Caco-2 (cell line): ENCODE data around the gene RPS25. TPM values are rescaled to one million over a fixed set of nuclear protein-coding genes. Genes with fewer than 3 reads are reported as not detected.

Experiments used
- BruUV-seq: library from RNA; stranded (reverse); fragments of 400-500 nt; replicated peaks from 2 replicates; lab custom pipeline; 2021; lab: Mats Ljungman, UMichigan
- CTCF ChIA-PET: fragments of 300-600 bp; sonication (Branson Sonifier 250); formaldehyde crosslinking; loops from one replicate; lab custom pipeline; 2022; ENCODE audit warnings: antibody characterized with exemption; lab: Charles Lee
- POLR2A ChIA-PET: fragments of 300-600 bp; sonication (Branson Sonifier 250); formaldehyde crosslinking; loops from one replicate; lab custom pipeline; 2022; ENCODE audit warnings: antibody characterized with exemption; lab: Charles Lee
- DNase-seq, 2 experiments: peaks; one replicate each; pipeline versions ENCODE4 v3.0.0 to v3.0.0-alpha.2; 2020 to 2022
- H3K27me3 ChIP-seq: replicated peaks from 2 replicates; pipeline ENCODE4 v1.6.0; 2011; ENCODE audit warnings: low read length; ENCODE audit not compliant: control insufficient read depth, insufficient read depth
- H3K36me3 ChIP-seq: 2 replicates; pipeline ENCODE4 v1.5.1; 2011; ENCODE audit warnings: low read length; ENCODE audit not compliant: control insufficient read depth, insufficient read depth
- H3K4me1 ChIP-seq: fragments of 250-450 bp; sonication (Bioruptor Pico); 2 replicates; pipeline ENCODE4 v1.5.1; 2020; ENCODE audit warnings: mild to moderate bottlenecking
- H3K4me3 ChIP-seq: 2 replicates; pipeline ENCODE4 v1.5.1; 2011; ENCODE audit warnings: low read depth, mild to moderate bottlenecking, control low read depth, low read length
- H3K9me3 ChIP-seq: fragments of 250-450 bp; sonication (Bioruptor Pico); 2 replicates; pipeline ENCODE4 v1.5.1; 2020; ENCODE audit warnings: mild to moderate bottlenecking, moderate library complexity
- H3K27ac Mint-ChIP-seq: one replicate; pipeline ENCODE4 v1.8.0; 2022; ENCODE audit warnings: mixed read lengths; ENCODE audit not compliant: unreplicated experiment
- H3K27me3 Mint-ChIP-seq: one replicate; pipeline ENCODE4 v1.8.0; 2022; ENCODE audit warnings: mixed read lengths; ENCODE audit not compliant: insufficient read depth, unreplicated experiment
- H3K36me3 Mint-ChIP-seq: one replicate; pipeline ENCODE4 v1.8.0; 2022; ENCODE audit warnings: mild to moderate bottlenecking, mixed read lengths; ENCODE audit not compliant: insufficient read depth, unreplicated experiment
- H3K4me1 Mint-ChIP-seq: one replicate; pipeline ENCODE4 v1.8.0; 2022; ENCODE audit warnings: low read depth, mixed read lengths; ENCODE audit not compliant: unreplicated experiment
- H3K4me3 Mint-ChIP-seq: one replicate; pipeline ENCODE4 v1.8.0; 2022; ENCODE audit warnings: mild to moderate bottlenecking, moderate library complexity, mixed read lengths; ENCODE audit not compliant: unreplicated experiment
- H3K9me3 Mint-ChIP-seq: one replicate; pipeline ENCODE4 v1.8.0; 2022; ENCODE audit warnings: mixed read lengths; ENCODE audit not compliant: unreplicated experiment
- intact Hi-C: fragments of 100-400 bp; cut with micrococcal nuclease; formaldehyde crosslinking; loops from one replicate; pipeline ENCODE4 v1.10.0; 2022; ENCODE audit not compliant: unreplicated experiment
- total RNA-seq: library from RNA; stranded (reverse); gene quantifications from 2 replicates; pipeline ENCODE4 v1.2.3, GENCODE V29; 2022
- TF ChIP-seq, protein P1 (sequence below), 2 experiments: fragments of 200-600 bp in 1 of 2; IDR thresholded peaks; 1 replicate in 1 of 2; 2 replicates in 1 of 2; pipeline versions ENCODE4 v1.5.1 to v1.8.0; 2011 to 2022; ENCODE audit warnings: antibody characterized with exemption in 1 of 2, control low read depth in 1 of 2, inconsistent platforms in 1 of 2, low read depth in 1 of 2, low read length in 1 of 2, mild to moderate bottlenecking in 1 of 2, moderate library complexity in 1 of 2; ENCODE audit not compliant: insufficient read depth in 1 of 2, severe bottlenecking in 1 of 2, unreplicated experiment in 1 of 2

Gene RPS25
- total RNA-seq, 1 experiment from 2014 or later: 1,811 TPM

DNA sequence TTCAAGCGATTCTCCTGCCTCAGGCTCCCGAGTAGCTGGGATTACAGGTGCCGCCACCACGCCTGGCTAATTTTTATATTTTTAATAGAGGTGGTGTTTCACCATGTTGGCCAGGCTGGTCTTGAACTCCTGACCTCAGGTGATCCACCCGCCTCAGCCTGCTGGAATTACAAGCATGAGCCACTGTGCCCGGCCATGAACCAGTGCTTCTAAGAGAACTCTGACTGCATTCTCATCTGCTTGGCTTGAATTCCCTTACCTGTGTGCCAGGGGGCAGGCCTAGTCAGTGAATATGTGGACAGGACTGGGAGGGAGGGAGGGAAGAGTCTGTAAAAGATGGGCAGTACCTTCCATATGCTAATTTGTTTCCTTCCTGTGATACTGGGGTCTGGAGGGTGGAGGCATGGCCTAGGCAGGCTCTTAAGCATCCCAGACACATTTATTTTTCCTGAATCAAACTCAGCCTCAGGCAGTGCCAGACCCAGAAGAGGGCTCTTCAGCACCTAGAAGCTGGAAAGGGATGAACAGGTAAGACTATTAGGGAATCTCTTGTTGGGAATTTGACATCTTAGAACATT, 6.6 kb downstream of the RPS25 start:
- no peak overlapping the region for H3K27ac Mint-ChIP-seq
- BruUV-seq: no TSS peak
- no peak for DNase-seq
- no peaks in the 10 kb centered on the region for H3K27me3 ChIP-seq
- TF ChIP-seq, protein P1, sequence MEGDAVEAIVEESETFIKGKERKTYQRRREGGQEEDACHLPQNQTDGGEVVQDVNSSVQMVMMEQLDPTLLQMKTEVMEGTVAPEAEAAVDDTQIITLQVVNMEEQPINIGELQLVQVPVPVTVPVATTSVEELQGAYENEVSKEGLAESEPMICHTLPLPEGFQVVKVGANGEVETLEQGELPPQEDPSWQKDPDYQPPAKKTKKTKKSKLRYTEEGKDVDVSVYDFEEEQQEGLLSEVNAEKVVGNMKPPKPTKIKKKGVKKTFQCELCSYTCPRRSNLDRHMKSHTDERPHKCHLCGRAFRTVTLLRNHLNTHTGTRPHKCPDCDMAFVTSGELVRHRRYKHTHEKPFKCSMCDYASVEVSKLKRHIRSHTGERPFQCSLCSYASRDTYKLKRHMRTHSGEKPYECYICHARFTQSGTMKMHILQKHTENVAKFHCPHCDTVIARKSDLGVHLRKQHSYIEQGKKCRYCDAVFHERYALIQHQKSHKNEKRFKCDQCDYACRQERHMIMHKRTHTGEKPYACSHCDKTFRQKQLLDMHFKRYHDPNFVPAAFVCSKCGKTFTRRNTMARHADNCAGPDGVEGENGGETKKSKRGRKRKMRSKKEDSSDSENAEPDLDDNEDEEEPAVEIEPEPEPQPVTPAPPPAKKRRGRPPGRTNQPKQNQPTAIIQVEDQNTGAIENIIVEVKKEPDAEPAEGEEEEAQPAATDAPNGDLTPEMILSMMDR (IDR thresholded peaks at IDR 0.05; ENCODE audit: insufficient read depth in 1 of 2, low read depth in 1 of 2, low read length in 1 of 2, severe bottlenecking in 1 of 2, unreplicated experiment in 1 of 2): no peak
- peaks cover 6% of the 10 kb centered on the region for H3K4me1 Mint-ChIP-seq
- H3K4me3 ChIP-seq: no peak overlapping the region
- ChIA-PET CTCF (no interaction called here), POLR2A (no interaction called here)
- peaks cover 95% of the 10 kb centered on the region for H3K36me3 Mint-ChIP-seq
- no peaks in the 10 kb centered on the region for H3K9me3 Mint-ChIP-seq
- H3K36me3 ChIP-seq: peaks cover 11% of the 10 kb centered on the region
- H3K27me3 Mint-ChIP-seq: no peaks in the 10 kb centered on the region
- H3K9me3 ChIP-seq: no peaks in the 10 kb centered on the region
- H3K4me1 ChIP-seq: peaks cover 13% of the 10 kb centered on the region
- H3K4me3 Mint-ChIP-seq: no peak overlapping the region
- intact Hi-C loops: no loop called here

DNA sequence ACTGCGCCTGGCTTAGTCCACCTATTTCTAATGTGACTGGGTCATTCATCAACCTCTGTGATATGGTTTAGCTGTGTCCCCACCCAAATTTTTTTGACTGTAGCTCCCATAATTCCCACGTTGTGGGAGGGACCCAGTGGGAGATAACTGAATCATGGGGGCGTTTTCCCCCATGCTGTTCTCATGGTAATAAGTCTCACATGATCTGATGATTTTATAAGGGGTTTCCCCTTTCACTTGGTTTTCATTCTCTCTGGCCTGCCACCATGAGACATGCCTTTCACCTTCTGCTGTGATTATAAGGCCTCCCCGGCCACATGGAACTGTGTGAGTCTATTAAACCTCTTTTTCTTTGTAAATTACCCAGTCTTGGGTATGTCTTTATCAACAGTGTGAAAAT, 11.5 kb downstream of the RPS25 start:
- TF ChIP-seq, protein P1 (IDR thresholded peaks at IDR 0.05; ENCODE audit: insufficient read depth in 1 of 2, low read depth in 1 of 2, low read length in 1 of 2, severe bottlenecking in 1 of 2, unreplicated experiment in 1 of 2): no peak
- Histone ChIP-seq H3K4me1 (no peaks in the 10 kb centered on the region), H3K27me3 (no peaks in the 10 kb centered on the region), H3K9me3 (no peaks in the 10 kb centered on the region), H3K36me3 (peaks cover 9% of the 10 kb centered on the region), H3K4me3 (no peak overlapping the region)
- ChIA-PET CTCF (no interaction called here), POLR2A (no interaction called here)
- Mint-ChIP-seq H3K27ac (no peak overlapping the region), H3K27me3 (no peaks in the 10 kb centered on the region), H3K9me3 (no peaks in the 10 kb centered on the region), H3K4me1 (no peaks in the 10 kb centered on the region), H3K4me3 (no peak overlapping the region), H3K36me3 (peaks cover 95% of the 10 kb centered on the region)
- BruUV-seq: no TSS peak
- DNase-seq: no peak
- intact Hi-C loops: no loop called here

DNA sequence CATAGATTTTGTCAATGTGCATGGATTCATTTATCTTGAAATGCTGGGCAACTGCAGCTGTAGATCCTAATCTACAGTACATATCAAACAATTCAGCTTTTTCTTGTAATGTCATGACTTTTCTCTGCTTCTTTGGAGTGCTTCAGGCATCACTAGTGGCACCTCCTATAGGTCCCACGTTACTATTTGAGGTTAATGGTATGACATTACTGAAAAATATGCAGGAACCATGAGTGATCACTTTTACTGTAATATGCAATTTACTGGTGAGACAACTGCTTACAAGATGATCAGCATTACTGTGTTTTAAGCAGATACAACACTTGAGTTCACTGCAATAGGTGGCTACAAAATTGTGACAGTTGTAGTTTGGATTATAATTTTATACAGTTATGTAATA, 17.2 kb downstream of the RPS25 start:
- Mint-ChIP-seq H3K4me1 (peaks cover 24% of the 10 kb centered on the region), H3K9me3 (no peaks in the 10 kb centered on the region), H3K4me3 (peak overlapping the region; percentile 25), H3K27ac (no peak overlapping the region), H3K27me3 (no peaks in the 10 kb centered on the region), H3K36me3 (peaks cover 84% of the 10 kb centered on the region)
- TF ChIP-seq, protein P1 (IDR thresholded peaks at IDR 0.05; ENCODE audit: insufficient read depth in 1 of 2, low read depth in 1 of 2, low read length in 1 of 2, severe bottlenecking in 1 of 2, unreplicated experiment in 1 of 2): no peak
- CTCF ChIA-PET: interaction anchor here (0.9 kb wide), 1 partner anchor 70 kb away, joined by 3 read pairs; no protein-coding TSS in a partner anchor
- Histone ChIP-seq H3K36me3 (peaks cover 15% of the 10 kb centered on the region), H3K27me3 (no peaks in the 10 kb centered on the region), H3K4me1 (peaks cover 12% of the 10 kb centered on the region), H3K4me3 (no peak overlapping the region), H3K9me3 (no peaks in the 10 kb centered on the region)
- POLR2A ChIA-PET: no interaction called here
- no peak for DNase-seq
- intact Hi-C loops: no loop called here
- no TSS peak for BruUV-seq
